ENCODE data around the gene IPPK. TPM values are rescaled to one million over a fixed set of nuclear protein-coding genes. Genes with fewer than 3 reads are reported as not detected.
"Not testable (repeated sequence)": the region's sequence is repeated elsewhere in the genome, so short reads cannot be mapped to it uniquely, and the experiment has no call there.

The IPPK gene
- total RNA-seq, 2 experiments from 2014 or later, result 14.8 to 16.8 TPM

DNA sequence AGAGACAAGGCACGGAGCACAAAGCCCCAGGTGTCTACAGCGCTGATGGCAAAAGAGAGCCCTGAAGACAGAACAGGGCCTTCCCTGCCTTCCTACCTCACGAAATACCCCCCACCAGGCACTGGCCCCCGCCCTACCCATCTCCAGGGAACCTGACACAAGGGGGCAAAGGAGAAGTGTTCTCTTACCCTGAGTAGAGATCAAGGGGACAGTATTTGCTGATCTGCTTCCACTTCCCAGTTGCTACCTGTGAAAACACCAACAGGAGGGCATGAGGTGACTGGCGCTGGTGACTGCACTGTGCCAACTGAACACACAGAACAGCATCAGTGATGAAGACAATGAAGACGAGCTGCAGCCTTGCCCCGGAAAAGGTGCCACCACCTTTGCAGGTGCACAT is 27.4 kb downstream of the IPPK start:
- ChIA-PET CTCF (no interaction called here), POLR2A (no interaction called here)

DNA sequence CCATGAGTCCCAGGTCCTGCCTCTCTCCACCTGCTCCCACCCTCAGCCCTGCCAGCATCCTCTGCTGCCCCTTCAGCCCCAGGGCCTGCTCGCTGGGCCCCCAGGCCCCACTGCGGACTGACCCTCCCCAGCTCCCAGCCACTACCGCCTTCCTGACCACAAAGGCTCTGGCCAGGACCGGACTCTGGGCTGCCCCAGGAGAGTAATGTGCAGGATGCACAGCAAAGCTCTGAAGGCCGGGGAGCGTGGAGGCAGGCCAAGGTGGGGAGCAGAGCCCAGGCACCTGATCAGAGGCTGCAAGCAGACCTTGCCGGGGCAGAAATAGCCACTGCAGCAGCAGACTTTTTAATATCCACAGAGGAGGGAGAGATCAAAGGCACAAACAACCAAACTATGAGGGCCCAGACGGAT is 27.9 kb downstream of the IPPK start:
- POLR2A ChIA-PET, result no interaction called here
- CTCF ChIA-PET, result no interaction called here

DNA sequence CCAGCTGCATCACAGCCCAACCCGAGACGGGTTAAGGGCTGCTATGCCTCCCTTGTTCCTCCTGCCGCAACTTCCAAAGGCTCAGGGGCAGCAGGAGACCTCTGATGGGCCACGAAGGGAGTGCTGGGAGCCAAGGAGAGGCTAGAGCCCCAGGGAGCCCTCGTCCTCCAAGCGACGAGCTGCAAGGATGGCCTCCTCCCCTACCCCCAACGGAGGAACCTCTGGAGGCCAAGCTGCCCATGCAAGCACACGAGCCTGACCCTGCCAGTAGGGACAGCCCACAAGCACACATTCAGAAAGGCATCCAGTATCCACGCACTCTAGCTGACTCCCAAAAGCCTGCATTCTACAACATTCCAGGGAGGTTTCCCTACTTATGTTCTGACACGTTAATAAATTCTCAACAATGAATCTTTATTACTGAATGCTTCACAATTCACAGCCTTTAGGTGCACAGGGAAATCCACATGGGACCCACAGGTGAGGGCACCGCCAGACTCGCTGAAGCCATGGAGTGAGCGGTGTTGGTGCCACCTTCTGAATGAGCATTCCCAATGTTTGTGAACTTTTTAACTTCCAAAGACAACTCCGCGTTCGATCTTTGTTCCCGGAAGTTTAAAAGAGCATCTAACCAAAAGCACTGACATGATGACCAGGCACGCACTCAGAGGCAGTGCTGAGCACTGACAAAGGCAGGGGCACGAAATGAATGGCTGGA is 28.7 kb downstream of the IPPK start:
- POLR2A ChIA-PET, result no interaction called here
- CTCF ChIA-PET, result no interaction called here

DNA sequence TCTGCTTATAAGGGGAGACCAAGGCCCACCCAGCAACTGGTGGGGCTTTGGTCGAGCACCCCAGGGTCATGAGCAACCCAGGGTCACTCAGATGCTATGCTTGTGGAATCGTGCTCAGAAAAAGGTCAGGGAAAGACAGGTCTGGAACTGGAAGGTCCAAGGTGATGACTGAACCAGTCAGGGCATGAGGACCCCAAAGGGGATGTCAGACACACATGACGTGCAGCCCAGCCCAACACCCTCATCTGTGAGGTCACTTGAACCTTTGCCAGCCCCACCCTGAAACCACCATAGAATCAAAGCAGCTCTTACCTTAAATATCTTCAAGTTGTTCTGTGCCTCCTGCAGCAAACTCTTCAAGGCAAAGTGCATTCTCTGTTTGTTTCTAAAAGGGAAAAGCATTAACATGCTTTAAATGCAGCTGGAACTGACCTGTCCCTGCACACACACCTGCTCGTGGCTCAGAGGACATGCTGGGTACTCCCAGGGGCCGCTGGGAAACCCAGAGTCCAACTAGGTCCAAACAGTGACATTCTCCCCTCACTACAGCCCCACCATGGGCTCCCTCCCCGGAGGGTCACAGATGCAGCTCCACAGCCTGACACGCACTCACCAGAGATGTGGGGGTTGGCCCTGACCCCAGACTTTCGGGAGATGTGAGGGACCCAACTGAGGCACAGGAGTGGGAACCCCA is 29.4 kb downstream of the IPPK start:
- ChIA-PET CTCF (no interaction called here), POLR2A (no interaction called here)

DNA sequence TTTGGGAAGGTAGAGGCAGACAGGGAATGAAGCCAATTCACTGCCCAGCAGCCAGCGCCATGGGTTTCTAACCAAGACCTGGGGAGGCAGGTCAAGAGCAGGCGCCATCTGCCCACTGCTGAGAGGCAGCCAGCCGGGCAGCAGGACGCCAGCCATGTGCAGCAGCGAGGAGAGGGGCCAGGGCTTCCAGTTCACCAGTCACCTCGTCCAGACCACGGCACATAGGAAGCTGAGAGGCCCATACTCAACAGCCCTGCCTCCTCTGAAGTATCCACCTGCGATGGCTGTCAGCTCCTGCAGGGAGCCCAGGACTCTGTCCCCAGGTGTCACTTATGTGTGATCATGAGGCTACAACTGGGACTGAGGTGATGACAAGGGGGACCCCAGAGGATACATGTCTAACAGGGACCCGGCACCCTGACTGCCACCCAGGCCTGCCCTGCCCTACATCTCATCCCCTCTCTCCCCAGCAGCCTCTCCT is 30.1 kb downstream of the IPPK start:
- ChIA-PET CTCF (no interaction called here), POLR2A (no interaction called here)

DNA sequence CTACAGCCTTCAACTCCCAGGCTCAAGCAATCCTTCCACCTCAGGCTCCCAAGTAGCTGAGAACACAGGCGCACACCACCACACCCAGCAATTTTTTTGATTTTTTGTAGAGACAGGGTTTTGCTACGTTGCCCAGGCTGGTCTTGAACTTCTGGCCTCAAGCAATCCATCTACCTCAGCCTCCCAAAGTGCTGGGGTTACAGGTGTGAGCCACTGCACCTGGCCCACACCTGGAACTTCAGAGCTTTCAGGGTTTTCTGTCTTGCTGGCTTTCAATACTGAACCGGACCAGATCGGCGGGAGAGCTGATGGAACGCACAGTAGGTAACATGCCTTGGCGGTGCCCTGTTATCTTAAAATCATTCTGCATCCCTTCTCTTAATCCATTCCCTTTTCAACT is 30.8 kb downstream of the IPPK start:
- ChIA-PET CTCF (no interaction called here), POLR2A (no interaction called here)

DNA sequence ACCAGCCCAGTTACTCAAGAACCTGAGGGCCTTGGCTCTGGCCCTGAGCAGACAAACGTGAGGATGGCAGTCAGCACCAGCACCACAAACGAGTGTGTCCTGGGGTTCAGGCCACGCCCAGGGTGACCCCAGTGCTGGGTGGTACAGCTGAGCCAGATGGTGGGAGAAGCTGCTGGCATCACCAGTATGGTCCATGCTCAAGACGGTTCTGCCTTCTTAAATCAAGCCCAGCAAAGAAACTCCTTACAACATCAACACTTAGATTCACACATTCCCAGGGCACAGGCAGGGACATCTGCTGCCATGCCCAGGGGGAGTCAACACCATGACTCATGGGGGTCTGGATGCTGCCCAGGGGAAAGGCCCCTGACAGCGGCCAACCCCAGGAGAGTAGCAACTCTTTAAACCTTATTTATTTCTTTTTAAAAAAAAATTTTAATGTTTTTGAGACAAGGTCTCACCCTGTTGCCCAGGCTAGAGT is 31.3 kb downstream of the IPPK start:
- ChIA-PET CTCF (no interaction called here), POLR2A (no interaction called here)

DNA sequence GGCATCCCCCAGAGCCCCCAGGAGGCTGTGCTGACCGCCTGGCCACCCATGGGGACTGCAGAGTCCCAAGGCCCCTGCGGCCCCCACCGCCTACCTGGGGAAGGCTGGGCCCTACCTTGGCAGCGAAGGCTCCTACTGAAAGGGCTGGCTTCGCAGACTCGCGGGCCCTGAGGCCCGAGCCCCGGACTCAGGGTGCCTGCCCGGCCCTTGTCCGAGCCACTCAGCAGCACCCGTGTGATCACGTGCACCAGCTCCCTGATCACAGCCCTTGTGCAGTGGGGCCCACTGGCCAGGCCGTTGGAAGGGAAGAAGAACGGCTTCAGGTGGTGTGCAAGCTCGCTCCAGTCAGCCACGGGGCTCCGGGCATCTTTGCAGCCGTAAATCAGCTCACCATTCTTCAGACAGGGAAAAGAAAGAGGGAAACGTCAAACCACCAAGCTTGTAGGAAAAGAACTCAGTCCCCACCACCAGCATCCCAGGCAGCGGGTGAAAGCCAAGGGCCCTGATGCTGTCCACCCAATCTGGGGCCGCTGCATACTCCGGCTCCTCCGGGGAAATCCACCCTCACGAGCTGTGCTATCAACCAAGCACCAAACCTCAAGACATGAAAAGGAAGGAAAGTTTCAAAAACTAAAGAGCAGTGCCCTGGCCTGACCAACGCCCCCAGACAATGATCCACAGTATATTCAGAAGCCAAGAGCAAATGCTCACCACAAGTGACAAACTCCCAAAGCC is 31.9 kb downstream of the IPPK start:
- POLR2A ChIA-PET, result no interaction called here
- CTCF ChIA-PET, result no interaction called here

DNA sequence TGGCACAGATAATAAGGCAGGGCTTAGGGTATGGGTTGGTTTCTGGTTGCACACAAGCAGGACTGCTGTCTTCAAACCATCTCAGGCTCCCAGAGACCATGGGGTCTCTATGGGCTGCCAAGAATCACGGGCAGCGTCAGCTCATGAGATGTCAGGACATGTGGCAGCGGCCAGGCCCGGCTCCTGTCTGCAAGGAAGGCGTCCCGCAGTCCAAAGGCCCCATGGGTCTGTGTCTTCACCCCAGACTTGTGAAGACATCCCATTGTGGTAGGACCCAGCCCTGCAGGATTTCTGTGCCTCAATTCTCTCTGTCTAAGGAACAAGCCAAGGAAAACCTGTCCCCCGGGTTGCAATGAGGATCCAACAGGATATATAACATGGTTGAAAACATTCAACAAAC is 32.6 kb downstream of the IPPK start:
- CTCF ChIA-PET, result no interaction called here
- POLR2A ChIA-PET, result no interaction called here

DNA sequence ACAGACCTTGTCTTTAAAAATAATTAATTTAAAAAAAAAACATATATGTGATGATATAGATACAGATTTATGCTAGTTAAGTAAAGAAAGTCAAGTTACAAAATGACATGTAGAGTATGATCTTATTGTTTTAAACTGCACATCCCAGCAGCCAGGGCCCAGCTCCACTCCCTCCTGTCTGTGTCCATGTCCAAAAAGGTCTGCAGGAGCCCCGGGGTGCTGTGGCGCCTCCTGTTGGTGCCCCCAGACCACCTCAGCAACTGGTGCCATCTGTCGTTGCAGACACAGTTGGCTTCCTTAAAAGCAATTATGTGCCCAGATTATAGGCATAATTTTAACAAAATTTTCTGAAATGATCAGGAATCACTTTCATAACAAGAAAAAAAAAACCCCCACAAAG is 33.3 kb downstream of the IPPK start:
- POLR2A ChIA-PET, result no interaction called here
- CTCF ChIA-PET, result no interaction called here

DNA sequence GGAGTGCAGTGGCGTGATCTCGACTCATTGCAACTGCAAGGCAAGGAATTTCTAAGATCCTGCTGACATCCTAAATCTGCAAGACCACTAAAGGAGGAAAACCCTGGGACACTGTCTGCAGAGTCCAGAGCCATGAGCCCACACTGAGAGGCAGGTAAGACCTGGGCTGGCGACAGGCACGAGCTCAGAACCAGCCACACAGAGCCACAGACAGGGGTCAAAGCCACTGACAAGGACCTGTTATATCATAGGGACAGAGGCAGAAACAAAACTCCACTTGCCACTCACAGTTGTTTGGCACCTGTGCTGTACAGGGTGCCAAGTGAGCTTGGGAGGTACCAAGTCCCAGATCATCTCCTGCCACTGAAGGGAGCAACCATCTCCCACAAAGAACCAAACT is 34.2 kb downstream of the IPPK start:
- POLR2A ChIA-PET, result no interaction called here

DNA sequence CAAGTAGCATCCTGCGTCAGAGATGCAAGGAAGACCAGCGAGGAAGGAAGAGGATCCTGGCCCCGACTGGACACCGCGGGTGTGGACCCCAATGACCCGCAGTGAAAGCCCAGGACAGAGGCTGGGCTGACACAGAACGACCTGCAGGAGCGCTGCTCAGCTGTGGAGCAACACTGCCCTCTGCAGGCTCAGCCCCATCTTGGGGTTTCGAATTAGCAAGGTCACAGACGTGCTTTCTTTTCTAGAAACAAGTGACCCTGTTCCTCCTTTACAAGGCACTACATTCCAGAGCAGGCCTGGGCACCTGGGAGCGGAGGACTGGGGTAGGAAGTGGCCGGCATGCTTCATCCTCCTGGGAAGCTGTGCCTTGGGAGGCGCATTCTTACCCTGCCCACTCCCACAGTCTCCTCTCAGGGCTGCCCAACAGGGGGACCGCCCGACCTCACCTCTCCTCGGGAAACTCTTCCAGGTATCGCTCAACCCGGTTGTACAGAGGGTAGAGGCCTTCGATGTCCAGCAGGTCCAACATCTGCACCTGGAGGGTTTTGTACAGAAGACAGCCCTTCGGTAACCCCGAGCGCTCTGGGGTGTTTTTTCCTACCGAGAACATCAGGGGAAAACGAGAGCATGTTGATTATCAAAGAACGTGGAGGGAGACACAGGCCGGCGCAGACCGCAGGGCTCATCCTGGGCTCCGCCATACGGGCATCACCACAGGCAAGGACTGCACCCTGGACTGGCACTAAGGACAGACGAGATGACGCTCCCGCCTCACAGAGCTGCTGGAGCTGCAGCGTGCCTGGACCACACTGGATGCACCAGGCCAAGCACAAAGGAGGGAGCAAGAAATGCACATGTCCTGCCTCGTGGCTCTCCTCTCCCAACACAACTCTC is 35.0 kb downstream of the IPPK start:
- POLR2A ChIA-PET, result no interaction called here
- CTCF ChIA-PET, result interaction anchor here (0.9 to 2.4 kb wide), 5 partner anchors 9 to 496 kb away, joined by 3 to 6 read pairs (median 4); no protein-coding TSS in a partner anchor

More for the DNA sequence above, 34.2 kb downstream of the IPPK start:
- CTCF ChIA-PET, result interaction anchor here (1.0 to 2.4 kb wide), 3 partner anchors 24 to 497 kb away, joined by 3 to 6 read pairs (median 4); no protein-coding TSS in a partner anchor

DNA sequence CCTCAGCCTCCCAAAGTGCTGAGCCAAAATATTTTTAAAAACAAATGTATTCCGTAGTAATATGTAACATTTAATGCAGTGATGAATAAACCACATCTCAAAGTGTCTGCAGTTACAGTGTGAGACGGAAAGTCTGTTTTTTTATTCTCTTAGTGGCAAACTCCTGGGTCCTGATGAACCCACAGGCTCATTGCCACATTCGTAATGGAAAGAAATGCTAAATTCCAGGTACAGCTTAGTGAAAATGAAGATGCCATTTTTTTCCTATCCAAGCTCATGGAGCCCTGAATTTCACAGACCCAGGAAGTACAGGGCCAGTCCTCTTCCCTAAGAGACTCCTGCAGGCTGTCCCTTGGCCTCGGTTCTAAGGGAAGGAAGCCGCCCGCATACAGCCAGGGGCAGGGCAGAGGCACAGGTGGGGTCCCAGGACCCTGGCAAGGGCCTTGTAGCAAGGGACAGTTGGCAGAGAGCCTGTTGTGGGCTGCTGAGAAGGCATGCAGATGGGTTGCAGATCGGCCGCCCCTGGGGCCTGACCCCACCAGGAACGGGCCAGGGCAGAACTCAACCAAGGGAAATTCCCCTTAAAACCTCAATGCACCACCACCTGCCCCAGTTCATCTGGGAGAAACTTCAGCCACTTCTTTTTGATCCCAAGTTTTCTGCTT is 36.2 kb downstream of the IPPK start:
- ChIA-PET POLR2A (no interaction called here), CTCF (interaction anchor here (0.9 to 2.4 kb wide), 4 partner anchors 10 to 495 kb away, joined by 3 to 6 read pairs (median 4); no protein-coding TSS in a partner anchor)

DNA sequence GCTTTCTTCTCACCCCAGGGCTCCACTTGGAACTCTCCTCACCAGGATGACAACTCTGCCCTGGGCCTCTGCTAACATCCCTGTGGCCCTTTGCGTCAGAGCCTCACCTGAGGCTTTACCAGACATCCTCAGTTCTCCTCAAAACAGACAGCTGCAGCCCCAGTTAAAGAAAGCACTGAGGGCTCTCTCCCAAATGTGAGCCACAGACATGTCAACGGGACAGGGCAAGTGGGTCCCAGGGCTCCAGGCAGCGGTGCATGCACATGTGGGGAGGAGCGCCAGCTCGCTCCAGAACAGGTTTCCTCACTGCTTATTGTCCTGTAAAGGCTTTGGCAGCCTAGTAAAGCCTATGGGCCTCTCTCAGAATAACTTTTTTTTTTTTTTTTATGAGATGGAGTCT is 37.3 kb downstream of the IPPK start:
- POLR2A ChIA-PET, result no interaction called here
- CTCF ChIA-PET, result no interaction called here

DNA sequence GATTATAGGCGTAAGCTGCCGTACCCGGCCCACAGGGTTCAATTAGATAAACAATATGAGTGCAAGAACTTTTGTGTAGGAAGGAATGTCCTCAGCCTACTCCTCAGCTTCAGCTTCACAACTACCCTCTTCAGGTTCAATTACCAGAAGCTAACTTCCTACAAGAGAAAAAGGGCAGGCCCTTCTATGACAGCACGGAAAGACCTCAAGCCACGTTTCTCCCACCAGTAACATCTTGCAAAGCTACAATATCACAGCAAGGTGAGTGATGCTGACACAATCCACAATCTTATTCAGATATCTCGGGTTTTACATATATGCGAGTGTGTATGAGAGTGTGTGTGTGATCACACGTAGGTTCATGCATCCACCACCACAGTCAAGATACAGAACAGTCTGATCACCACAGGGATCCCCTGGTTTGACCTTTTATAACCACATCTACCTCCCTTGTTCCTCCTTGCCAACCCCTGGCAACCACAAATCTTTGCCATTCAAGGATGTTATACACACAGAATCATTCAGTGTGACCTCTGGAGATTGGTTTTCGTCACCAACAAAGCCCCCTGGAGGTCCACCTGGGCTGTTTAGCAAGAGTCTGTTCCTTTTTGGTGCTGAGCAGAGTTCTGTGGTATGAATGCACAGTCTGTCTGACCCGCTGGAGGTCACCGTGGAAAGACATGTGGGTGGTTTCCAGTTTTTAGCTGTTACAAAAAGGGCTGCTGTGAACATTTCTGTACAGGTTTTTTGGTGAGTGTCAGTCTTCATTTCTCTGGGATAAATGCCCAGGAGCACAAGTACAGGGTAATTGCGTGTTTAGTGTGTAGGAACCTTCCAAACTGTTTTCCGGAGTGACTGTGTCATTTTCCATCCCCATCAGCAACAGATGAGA is 38.2 kb downstream of the IPPK start:
- CTCF ChIA-PET, result interaction anchor here (0.7 to 1.2 kb wide), 2 partner anchors 159 to 606 kb away, joined by 3 to 4 read pairs; no protein-coding TSS in a partner anchor
- POLR2A ChIA-PET, result interaction anchor here (0.7 kb wide), 1 partner anchor 310 kb away, joined by 6 read pairs; no protein-coding TSS in a partner anchor

DNA sequence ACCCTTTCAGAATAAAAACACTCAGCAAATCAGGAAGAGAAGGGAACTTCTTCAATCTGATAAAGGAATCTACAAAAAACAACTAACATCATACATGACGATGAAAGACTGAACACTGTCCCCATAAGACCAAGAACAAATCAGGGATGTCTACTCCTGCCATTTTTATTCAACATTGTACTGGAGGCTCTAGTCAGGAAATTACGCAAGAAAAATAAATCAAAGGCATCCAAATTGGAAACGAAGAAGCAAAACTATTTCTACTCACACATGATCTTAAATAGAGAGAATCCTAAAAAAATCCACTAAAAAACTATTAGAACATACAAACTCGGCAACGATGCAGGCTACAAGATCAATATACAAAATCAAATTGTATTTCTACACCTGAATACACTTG is 42.3 kb downstream of the IPPK start:
- ChIA-PET CTCF (no interaction called here), POLR2A (no interaction called here)

DNA sequence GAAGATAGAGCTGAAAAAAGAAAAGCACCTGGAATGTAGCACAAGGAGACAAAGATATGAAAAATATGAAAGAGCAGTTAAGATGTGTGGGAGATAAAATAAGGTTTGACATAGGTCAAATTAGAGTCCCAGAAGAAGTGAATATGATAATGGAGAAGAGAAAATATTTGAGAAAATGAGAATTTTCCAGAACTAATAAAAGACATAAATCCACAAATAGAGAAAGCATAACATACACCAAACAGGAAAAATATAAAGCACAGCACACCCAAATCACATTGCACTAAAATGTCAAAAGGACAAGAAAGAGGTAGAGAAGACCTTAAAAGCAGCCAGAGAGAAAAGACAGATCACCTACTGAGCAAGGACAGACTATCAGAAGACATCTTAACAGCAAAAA is 43.4 kb downstream of the IPPK start:
- ChIA-PET CTCF (interaction anchor here (0.7 kb wide), 1 partner anchor 88 kb away, joined by 3 read pairs; no protein-coding TSS in a partner anchor), POLR2A (interaction anchor here (0.5 kb wide), 1 partner anchor 183 kb away, joined by 3 read pairs; no protein-coding TSS in a partner anchor)

DNA sequence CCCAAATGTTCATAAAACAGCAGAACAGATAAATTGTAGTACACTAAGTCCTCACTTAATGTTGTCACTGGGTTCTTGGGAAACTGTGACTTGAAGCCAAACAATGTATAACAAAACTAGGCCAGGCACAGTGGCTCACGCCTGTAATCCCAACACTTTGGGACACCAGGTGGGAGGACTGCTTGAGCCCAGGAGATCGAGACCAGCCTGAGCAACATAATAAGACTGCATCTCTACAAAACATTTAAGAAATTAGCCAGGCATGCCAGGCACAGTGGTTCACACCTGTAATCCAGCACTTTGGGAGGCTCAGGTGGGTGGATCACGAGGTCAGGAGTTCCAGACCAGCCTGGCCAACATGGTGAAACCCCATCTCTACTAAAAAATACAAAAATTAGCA is 46.0 kb downstream of the IPPK start:
- CTCF ChIA-PET, POLR2A ChIA-PET: not testable (repeated sequence)

All from activated CD8-positive, alpha-beta memory T cell treated with anti-CD3 and anti-CD28 coated beads for 36 hours (primary cell).